EL (cell line): ENCODE data around the gene FAM76B.

Experiments
- DNase-seq: peaks from one replicate; pipeline ENCODE4 v3.0.0-alpha.2; 2016

The FAM76B gene

GRCh38 chr11:95728094-95728493 lies 61.5 kb downstream of the FAM76B start:
- no peak for DNase-seq

- no peak for DNase-seq
Observed at GRCh38 chr11:95727620-95728019, 62.0 kb downstream of the FAM76B start.

GRCh38 chr11:95727111-95727510 lies 62.5 kb downstream of the FAM76B start:
- DNase-seq = no peak

- no peak for DNase-seq
Observed at GRCh38 chr11:95725196-95725595, 64.4 kb downstream of the FAM76B start.

- no peak for DNase-seq
Observed at GRCh38 chr11:95723361-95723942, 66.1 kb downstream of the FAM76B start.

- DNase-seq = no peak
Observed at GRCh38 chr11:95720195-95720594, 69.4 kb downstream of the FAM76B start.
